ENCODE results near the gene GDA. TPM values are rescaled to one million over a fixed set of nuclear protein-coding genes. Genes with fewer than 3 reads are reported as not detected.

The GDA gene
- total RNA-seq, 1 donor from 2014 or later, result 0.30 TPM

DNA sequence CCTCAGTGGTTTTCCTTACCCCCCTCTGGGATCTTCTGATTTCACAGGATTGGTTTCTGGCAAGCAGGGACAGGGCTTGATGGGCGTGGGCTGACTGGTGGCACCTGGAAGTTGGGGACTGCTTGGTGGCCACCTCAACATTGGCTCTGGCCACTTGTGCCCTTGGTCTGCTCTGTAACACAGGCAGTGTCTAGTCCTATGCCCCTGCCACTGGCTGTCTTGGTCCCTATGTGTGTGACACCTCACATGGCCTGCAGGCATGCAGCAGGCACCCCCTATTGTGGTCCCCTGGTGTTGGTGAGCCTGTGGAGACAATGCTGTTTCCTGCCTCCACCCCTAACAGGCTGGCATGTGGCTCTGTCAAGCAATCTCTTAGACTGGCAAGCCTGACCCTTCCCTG is 71.3 kb downstream of the GDA start:
- TF ChIP-seq CTCF (IDR thresholded peaks at IDR 0.05), result no peak
- H3K36me3 ChIP-seq, result no peaks in the 10 kb centered on the region
- ATAC-seq, result peak in 1 of 2 donors; percentile 37
- H3K27me3 ChIP-seq (ENCODE audit: low read depth), result no peaks in the 10 kb centered on the region
- H3K9me3 ChIP-seq, result no peaks in the 10 kb centered on the region
- no peaks in the 10 kb centered on the region for H3K4me1 ChIP-seq
- H3K4me3 ChIP-seq, result no peak overlapping the region
- intact Hi-C loops (cut with DNase I), result no loop called here
- H3K27ac ChIP-seq, result no peak overlapping the region
- DNase-seq, result no peak

DNA sequence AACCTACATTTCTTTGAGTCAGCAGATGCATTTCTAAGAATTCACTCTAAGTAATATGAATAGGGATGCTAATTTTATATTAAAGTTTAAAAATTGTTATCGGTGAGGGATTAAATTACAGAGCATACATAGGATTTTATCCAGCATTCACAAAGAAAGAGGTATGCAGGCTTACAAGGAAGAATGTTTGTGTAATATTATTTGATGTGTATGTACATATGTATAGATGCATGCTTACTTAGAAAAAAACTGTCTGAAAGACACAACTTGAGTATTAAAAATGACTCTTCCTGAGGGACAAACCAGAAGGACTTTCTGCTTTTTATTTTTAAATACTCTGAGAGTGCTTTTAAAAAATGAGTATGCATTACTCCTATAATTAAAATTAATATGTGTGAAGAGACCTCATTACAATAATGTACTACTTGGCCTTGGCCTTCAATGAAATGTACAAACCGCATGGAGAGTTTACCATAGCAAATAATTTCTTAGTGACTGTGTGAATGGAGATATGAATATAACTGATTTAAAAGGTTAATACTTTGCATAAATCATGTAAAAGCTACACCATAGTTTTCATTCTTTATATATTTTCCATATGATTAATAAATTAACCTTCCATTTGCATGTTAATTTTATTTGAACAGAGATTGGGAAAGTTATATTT is 77.0 kb downstream of the GDA start:
- H3K27ac ChIP-seq, result no peak overlapping the region
- no peaks in the 10 kb centered on the region for H3K4me1 ChIP-seq
- H3K36me3 ChIP-seq, result no peaks in the 10 kb centered on the region
- no peaks in the 10 kb centered on the region for H3K9me3 ChIP-seq
- TF ChIP-seq CTCF (IDR thresholded peaks at IDR 0.05), result no peak
- ATAC-seq, result no peak
- H3K27me3 ChIP-seq (ENCODE audit: low read depth), result no peaks in the 10 kb centered on the region
- H3K4me3 ChIP-seq, result no peak overlapping the region
- DNase-seq, result no peak
- intact Hi-C loops (cut with DNase I), result no loop called here

GRCh38 chr9:72228282-72228681 is 79.0 kb downstream of the GDA start:
- intact Hi-C loops (cut with DNase I), result no loop called here
- Histone ChIP-seq H3K27ac (no peak overlapping the region), H3K27me3 (ENCODE audit: low read depth) (no peaks in the 10 kb centered on the region), H3K36me3 (no peaks in the 10 kb centered on the region), H3K4me1 (no peaks in the 10 kb centered on the region), H3K4me3 (no peak overlapping the region), H3K9me3 (no peaks in the 10 kb centered on the region)
- DNase-seq (no peak), ATAC-seq (no peak)
- TF ChIP-seq CTCF (IDR thresholded peaks at IDR 0.05), result no peak

DNA sequence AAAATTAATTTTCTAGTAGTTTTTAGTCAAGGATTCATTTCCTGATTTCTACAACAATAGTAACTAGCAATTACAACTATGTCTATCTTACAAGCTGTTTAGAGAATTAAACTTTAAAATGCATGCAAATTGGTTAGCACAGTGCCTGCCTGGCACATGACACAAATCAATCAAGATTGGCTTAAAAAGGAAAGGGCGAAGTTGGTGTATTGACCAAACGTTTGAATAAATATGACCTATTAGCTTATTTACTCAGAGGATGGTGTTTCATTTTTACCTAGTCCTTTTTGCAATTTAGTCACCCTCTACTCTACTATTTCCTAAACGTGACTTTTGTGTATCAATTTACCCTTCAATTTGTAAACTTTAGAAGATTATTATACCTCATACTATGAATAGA is 83.5 kb downstream of the GDA start:
- DNase-seq, result no peak
- no peaks in the 10 kb centered on the region for H3K27me3 ChIP-seq (ENCODE audit: low read depth)
- no peaks in the 10 kb centered on the region for H3K4me1 ChIP-seq
- no peak overlapping the region for H3K27ac ChIP-seq
- intact Hi-C loops (cut with DNase I), result no loop called here
- no peaks in the 10 kb centered on the region for H3K36me3 ChIP-seq
- H3K9me3 ChIP-seq, result no peaks in the 10 kb centered on the region
- no peak for TF ChIP-seq CTCF (IDR thresholded peaks at IDR 0.05)
- no peak for ATAC-seq
- H3K4me3 ChIP-seq, result no peak overlapping the region

DNA sequence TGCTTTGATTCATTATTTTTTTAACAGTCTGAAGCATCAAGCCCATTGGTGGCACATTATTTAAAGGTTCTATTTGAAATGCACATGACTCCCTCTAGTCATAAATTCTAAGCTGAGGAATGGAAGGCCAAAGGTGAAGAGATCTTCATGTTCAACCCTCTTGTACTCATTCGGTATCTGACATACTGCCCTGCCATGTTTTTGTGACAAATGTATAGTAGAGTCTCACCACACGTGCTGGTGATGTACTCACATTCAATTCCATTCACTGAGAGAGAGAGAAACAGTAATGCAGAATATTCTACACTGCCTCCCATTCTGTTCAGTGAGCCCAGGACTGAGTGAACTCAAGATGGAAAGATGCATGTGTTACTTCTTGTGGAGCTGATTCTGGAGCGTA is 98.3 kb downstream of the GDA start:
- intact Hi-C loops (cut with DNase I), result no loop called here
- H3K27ac ChIP-seq, result no peak overlapping the region
- ATAC-seq, result no peak
- no peaks in the 10 kb centered on the region for H3K27me3 ChIP-seq (ENCODE audit: low read depth)
- H3K4me3 ChIP-seq, result no peak overlapping the region
- H3K4me1 ChIP-seq, result no peaks in the 10 kb centered on the region
- TF ChIP-seq CTCF (IDR thresholded peaks at IDR 0.05), result no peak
- DNase-seq, result no peak
- no peaks in the 10 kb centered on the region for H3K9me3 ChIP-seq
- no peaks in the 10 kb centered on the region for H3K36me3 ChIP-seq

All from lower lobe of right lung (tissue), 2 donors.